H1 (cell line): ENCODE measurements around the gene PTER. TPM values are rescaled to one million over a fixed set of nuclear protein-coding genes. Genes with fewer than 3 reads are reported as not detected.

Experiments
- CTCF ChIA-PET: fragments of 300-600 bp; sonication (Branson Sonifier 250); formaldehyde crosslinking; loops from one replicate; lab custom pipeline; 2021; ENCODE audit not compliant: partially characterized antibody; lab: Charles Lee
- POLR2A ChIA-PET: fragments of 300-600 bp; sonication (Branson Sonifier 250); formaldehyde crosslinking; loops from one replicate; lab custom pipeline; 2021; ENCODE audit warnings: inconsistent platforms; ENCODE audit not compliant: partially characterized antibody; lab: Charles Lee
- DNase-seq, 2 experiments: peaks; one replicate each; pipeline versions ENCODE4 v3.0.0 to v3.0.0-alpha.2; 2010 to 2022; ENCODE audit warnings: low spot score in 2 of 2, low read depth in 1 of 2, mixed read lengths in 1 of 2
- FAIRE-seq: peaks from 2 replicates; lab custom pipeline; 2011; peaks lifted over from hg19 to GRCh38; lab: Jason Lieb, UNC
- H2AFZ ChIP-seq: 2 replicates; pipeline ENCODE4 v1.8.1; 2012; ENCODE audit warnings: low read length, inconsistent platforms
- H2AK5ac ChIP-seq: 2 replicates; pipeline ENCODE4 v1.6.1; 2013; ENCODE audit warnings: low read depth, low read length
- H2BK120ac ChIP-seq: replicated peaks from 2 replicates; pipeline ENCODE3; 2013; ENCODE audit warnings: low read depth, low read length, inconsistent platforms
- H2BK12ac ChIP-seq: 2 replicates; pipeline ENCODE4 v1.6.1; 2013; ENCODE audit warnings: low read depth, low read length
- H2BK15ac ChIP-seq: 2 replicates; pipeline ENCODE4 v1.6.1; 2013; ENCODE audit warnings: low read length
- H2BK20ac ChIP-seq: 2 replicates; pipeline ENCODE4 v1.6.1; 2013; ENCODE audit warnings: low read length
- H2BK5ac ChIP-seq: 2 replicates; pipeline ENCODE4 v1.6.1; 2013; ENCODE audit warnings: low read depth, low read length
- H3K14ac ChIP-seq: 2 replicates; pipeline ENCODE4 v1.6.1; 2013; ENCODE audit warnings: inconsistent platforms; ENCODE audit not compliant: insufficient read length
- H3K18ac ChIP-seq: 2 replicates; pipeline ENCODE4 v1.6.1; 2013; ENCODE audit warnings: low read length; ENCODE audit errors: extremely low read depth
- H3K23ac ChIP-seq: 2 replicates; pipeline ENCODE4 v1.6.1; 2013; ENCODE audit warnings: inconsistent platforms; ENCODE audit not compliant: insufficient read length
- H3K23me2 ChIP-seq: 2 replicates; pipeline ENCODE4 v1.6.1; 2013; ENCODE audit warnings: low read depth, low read length
- H3K27ac ChIP-seq: 2 replicates; pipeline ENCODE4 v1.6.1; 2011; ENCODE audit warnings: low read depth, low read length, inconsistent platforms
- H3K27me3 ChIP-seq, 4 experiments: replicated peaks in 1 of 4; 1 replicate in 1 of 4; 2 replicates in 3 of 4; pipeline versions ENCODE4 v1.6.1 to v1.8.1; 2011 to 2013; ENCODE audit warnings: low read length in 3 of 4, mild to moderate bottlenecking in 3 of 4, inconsistent platforms in 2 of 4, mixed read lengths in 2 of 4, moderate library complexity in 1 of 4; ENCODE audit not compliant: control insufficient read depth in 3 of 4, insufficient read depth in 3 of 4; ENCODE audit errors: extremely low read depth in 1 of 4
- H3K36me3 ChIP-seq, 4 experiments: 2 replicates each; pipeline versions ENCODE4 v1.6.1 to v1.8.1; 2011 to 2013; ENCODE audit warnings: mild to moderate bottlenecking in 4 of 4, low read length in 3 of 4, moderate library complexity in 2 of 4, control low read depth in 1 of 4, inconsistent platforms in 1 of 4; ENCODE audit not compliant: insufficient read depth in 4 of 4, control insufficient read depth in 2 of 4
- H3K4ac ChIP-seq: replicated peaks from 2 replicates; pipeline ENCODE3; 2013; ENCODE audit warnings: low read length, low read depth, mixed read lengths, inconsistent platforms; ENCODE audit not compliant: insufficient read length
- H3K4me1 ChIP-seq, 4 experiments: replicated peaks in 1 of 4; 1 replicate in 1 of 4; 2 replicates in 3 of 4; pipeline versions ENCODE4 v1.6.1 to v1.8.1; 2011 to 2013; ENCODE audit warnings: low read length in 3 of 4, inconsistent platforms in 2 of 4, mixed read lengths in 1 of 4; ENCODE audit not compliant: insufficient read depth in 4 of 4, control insufficient read depth in 3 of 4
- H3K4me2 ChIP-seq, 2 experiments: 2 replicates each; pipeline versions ENCODE4 v1.6.1 to v1.8.1; 2011 to 2013; ENCODE audit warnings: low read depth in 2 of 2, low read length in 2 of 2, control low read depth in 1 of 2, inconsistent platforms in 1 of 2, mild to moderate bottlenecking in 1 of 2; ENCODE audit not compliant: insufficient read depth in 1 of 2
- H3K4me3 ChIP-seq, 4 experiments: fragments of 200-600, 300-600 bp in 1 of 4; sonication (generic), shearing (Covaris generic), sonication (Bioruptor Twin) in 1 of 4; 2 replicates each; pipeline versions ENCODE4 v1.5.1 to v1.8.1; 2011 to 2016; ENCODE audit warnings: low read length in 4 of 4, low read depth in 3 of 4, control low read depth in 2 of 4, inconsistent platforms in 2 of 4, mild to moderate bottlenecking in 2 of 4, mixed read lengths in 1 of 4, moderate library complexity in 1 of 4; ENCODE audit not compliant: insufficient read depth in 2 of 4; ENCODE audit errors: extremely low read depth in 1 of 4
- H3K56ac ChIP-seq: replicated peaks from 2 replicates; pipeline ENCODE3; 2013; ENCODE audit warnings: low read depth, mild to moderate bottlenecking, mixed read lengths, low read length, inconsistent platforms; ENCODE audit not compliant: insufficient read length
- H3K79me1 ChIP-seq: 2 replicates; pipeline ENCODE4 v1.6.1; 2013; ENCODE audit warnings: low read depth, low read length, control low read depth
- H3K79me2 ChIP-seq, 2 experiments: 2 replicates each; pipeline versions ENCODE4 v1.6.1 to v1.8.1; 2012 to 2013; ENCODE audit warnings: low read length in 2 of 2, mild to moderate bottlenecking in 2 of 2, inconsistent platforms in 1 of 2; ENCODE audit not compliant: insufficient read depth in 2 of 2, control insufficient read depth in 1 of 2
- H3K9ac ChIP-seq, 4 experiments: replicated peaks in 1 of 4; 1 replicate in 1 of 4; 2 replicates in 3 of 4; pipeline versions ENCODE4 v1.6.1 to v1.8.1; 2011 to 2013; ENCODE audit warnings: low read depth in 3 of 4, low read length in 3 of 4, control low read depth in 2 of 4, mild to moderate bottlenecking in 2 of 4, moderate library complexity in 2 of 4, inconsistent platforms in 1 of 4; ENCODE audit errors: extremely low read depth in 1 of 4
- H3K9me3 ChIP-seq, 2 experiments: 2 replicates each; pipeline versions ENCODE4 v1.6.1 to v1.8.1; 2012 to 2013; ENCODE audit warnings: mild to moderate bottlenecking in 2 of 2, moderate library complexity in 2 of 2, control low read depth in 1 of 2, inconsistent platforms in 1 of 2, low read depth in 1 of 2, low read length in 1 of 2, mixed read lengths in 1 of 2; ENCODE audit not compliant: insufficient read depth in 2 of 2
- H4K20me1 ChIP-seq, 2 experiments: replicated peaks in 1 of 2; 2 replicates each; pipeline versions ENCODE3 to v1.8.1; 2011 to 2013; ENCODE audit warnings: inconsistent platforms in 2 of 2, low read length in 2 of 2, mild to moderate bottlenecking in 1 of 2; ENCODE audit not compliant: insufficient read depth in 2 of 2, control insufficient read depth in 1 of 2
- H4K5ac ChIP-seq: 2 replicates; pipeline ENCODE4 v1.6.1; 2013; ENCODE audit warnings: low read length, low read depth, mixed read lengths, inconsistent platforms; ENCODE audit not compliant: insufficient read length
- H4K8ac ChIP-seq: 2 replicates; pipeline ENCODE4 v1.8.0; 2013; ENCODE audit warnings: mild to moderate bottlenecking, moderate library complexity, low read length, inconsistent platforms; ENCODE audit not compliant: insufficient read depth; ENCODE audit errors: extremely low read depth
- H4K91ac ChIP-seq: replicated peaks from 2 replicates; pipeline ENCODE3; 2013; ENCODE audit warnings: low read length, mixed read lengths, inconsistent platforms; ENCODE audit not compliant: insufficient read length
- BACH1 ChIP-seq: IDR thresholded peaks from 2 replicates; pipeline ENCODE4 v1.6.1; 2012; ENCODE audit warnings: low read length, improper control_type of control experiment
- CBX8 ChIP-seq: fragments of 300-800, 300-1000 bp; sonication (generic); IDR thresholded peaks from 2 replicates; pipeline ENCODE4 v1.7.1; 2016; ENCODE audit warnings: low read depth, low read length, borderline replicate concordance
- EGR1 ChIP-seq: IDR thresholded peaks from 2 replicates; pipeline ENCODE4 v1.6.1; 2011; ENCODE audit warnings: low read depth, low read length, borderline replicate concordance
- EZH2 ChIP-seq: fragments of 200-600 bp; sonication (generic); IDR thresholded peaks from 2 replicates; pipeline ENCODE4 v1.7.1; 2012; ENCODE audit warnings: low read depth, mild to moderate bottlenecking, moderate library complexity, low read length, inconsistent platforms; ENCODE audit not compliant: severe bottlenecking
- HDAC6 ChIP-seq: IDR thresholded peaks from one replicate; pipeline ENCODE4 v1.7.1; 2012; ENCODE audit warnings: low read depth, mild to moderate bottlenecking, inconsistent platforms, low read length, moderate library complexity
- JUND ChIP-seq: IDR thresholded peaks from 2 replicates; pipeline ENCODE4 v1.6.1; 2011; ENCODE audit warnings: mild to moderate bottlenecking, improper control_type of control experiment, low read length
- KDM5A ChIP-seq: fragments of 200-600 bp; IDR thresholded peaks from 2 replicates; pipeline ENCODE4 v1.7.1; 2012; ENCODE audit warnings: mild to moderate bottlenecking, low read length, inconsistent platforms, mixed read lengths
- MAFK ChIP-seq: IDR thresholded peaks from 2 replicates; pipeline ENCODE4 v1.6.1; 2012; ENCODE audit warnings: low read depth, mild to moderate bottlenecking, improper control_type of control experiment, low read length
- NRF1 ChIP-seq: IDR thresholded peaks from 2 replicates; pipeline ENCODE4 v1.6.1; 2011; ENCODE audit warnings: mild to moderate bottlenecking, low read depth, low read length, improper control_type of control experiment
- PHF8 ChIP-seq: fragments of 200-600 bp; sonication (generic); conservative IDR thresholded peaks from 2 replicates; pipeline ENCODE4 v1.7.1; 2012; ENCODE audit warnings: low read depth, mild to moderate bottlenecking, inconsistent platforms, low read length, moderate library complexity
- RBBP5 ChIP-seq: IDR thresholded peaks from 2 replicates; pipeline ENCODE4 v1.7.1; 2012; ENCODE audit warnings: low read depth, mild to moderate bottlenecking, inconsistent platforms, low read length, moderate library complexity, borderline replicate concordance
- SIX5 ChIP-seq: IDR thresholded peaks from 2 replicates; pipeline ENCODE4 v1.6.1; 2011; ENCODE audit warnings: mild to moderate bottlenecking, low read depth, low read length
- SP1 ChIP-seq: IDR thresholded peaks from 2 replicates; pipeline ENCODE4 v1.6.1; 2011; ENCODE audit warnings: low read depth, low read length
- SP4 ChIP-seq: IDR thresholded peaks from 2 replicates; pipeline ENCODE4 v1.6.1; 2012; ENCODE audit warnings: low read length, inconsistent platforms
- TCF12 ChIP-seq: IDR thresholded peaks from 2 replicates; pipeline ENCODE4 v1.6.1; 2011; ENCODE audit warnings: low read depth, mild to moderate bottlenecking, low read length
- TEAD4 ChIP-seq: IDR thresholded peaks from 2 replicates; pipeline ENCODE4 v1.6.1; 2012; ENCODE audit warnings: low read depth, low read length, inconsistent platforms, mixed read lengths
- YY1 ChIP-seq: IDR thresholded peaks from 2 replicates; pipeline ENCODE4 v1.6.1; 2011; ENCODE audit warnings: low read depth, mild to moderate bottlenecking, low read length
- WGBS, 2 experiments: shearing (Covaris generic) in 1 of 2; methylation state at CpG; one replicate each; pipeline versions ENCODE4 v1.1.6 to v1.1.7; 2013 to 2015; ENCODE audit warnings: low lambda C conversion rate in 2 of 2, mixed read lengths in 2 of 2, inconsistent platforms in 1 of 2, low coverage in 1 of 2, missing lambda C conversion rate in 1 of 2; ENCODE audit not compliant: insufficient replicate concordance in 2 of 2, insufficient coverage in 1 of 2, insufficient read length in 1 of 2; ENCODE audit errors: extremely low coverage in 1 of 2, missing lambda C conversion rate in 1 of 2; 5-methylcytosine and 5-hydroxymethylcytosine counted together
- polyA plus RNA-seq, 7 experiments: library from polyadenylated mRNA; depleted of rRNA in 3 of 7; stranded (reverse) in 5 of 7; unstranded in 2 of 7; fragments of >200 nt in 5 of 7; fragments of 200-250 nt in 2 of 7; gene quantifications; 1 replicate in 5 of 7; 2 replicates in 1 of 7; 4 replicates in 1 of 7; pipeline versions ENCODE4 v1.2.1 to v1.2.3, GENCODE V29; 2011 to 2013; ENCODE audit warnings: missing spikeins in 2 of 7, mixed read lengths in 2 of 7
- total RNA-seq: library from RNA; stranded (reverse); fragmentation: NEBNext Ultra II Directional; extraction: Animal tissue kit (Norgen Biotek cat#: 25700); gene quantifications from 2 replicates; pipeline ENCODE4 v1.2.1, GENCODE V29; 2021

The PTER gene
- total and polyA plus RNA-seq, 2 of the 8 experiments (the other 6 are each of a cell fraction or from before 2014, with no cell fraction given), result 4.4 to 7.8 TPM

GRCh38 chr10:16509996-16510395 is 73.2 kb downstream of the PTER start:
- Histone ChIP-seq H3K56ac (no peak overlapping the region), H3K4me1 (no peaks in the 10 kb centered on the region), H3K4me2 (no peak overlapping the region), H3K23ac (no peak overlapping the region), H4K20me1 (no peaks in the 10 kb centered on the region), H2AFZ (no peak overlapping the region), H3K18ac (no peak overlapping the region), H3K9ac (no peak overlapping the region), H4K91ac (no peak overlapping the region), H2BK5ac (no peak overlapping the region), H2AK5ac (no peak overlapping the region), H3K4me3 (no peak overlapping the region), H3K4ac (no peak overlapping the region), H3K23me2 (no peaks in the 10 kb centered on the region), H3K9me3 (no peaks in the 10 kb centered on the region), H3K79me1 (no peaks in the 10 kb centered on the region), H3K27ac (no peak overlapping the region), H2BK120ac (no peak overlapping the region), H3K79me2 (no peaks in the 10 kb centered on the region), H4K5ac (no peak overlapping the region), H4K8ac (no peak overlapping the region), H2BK12ac (no peak overlapping the region), H2BK20ac (no peak overlapping the region), H3K27me3 (no peaks in the 10 kb centered on the region), H3K36me3 (no peaks in the 10 kb centered on the region), H3K14ac (no peak overlapping the region), H2BK15ac (no peak overlapping the region)
- FAIRE-seq (no peak), DNase-seq (no peak)
- ChIA-PET POLR2A (no interaction called here), CTCF (no interaction called here)
- WGBS, 2 experiments, result 85% methylated on average over 5 of the region's 5 CpGs; no CpG with 5 or more reads in 1 of the 2 experiments
- TF ChIP-seq KDM5A (no peak), HDAC6 (no peak), EGR1 (no peak), YY1 (no peak), BACH1 (no peak), SP1 (no peak), SIX5 (no peak), JUND (no peak), TEAD4 (no peak), TCF12 (no peak), MAFK (no peak), NRF1 (no peak), SP4 (no peak), PHF8 (no peak), RBBP5 (no peak), CBX8 (no peak), EZH2 (no peak)
